GM13976 (cell line): ENCODE data around the gene SPTBN4.
A peak's percentile ranks its signal among the peaks of the same experiment; 100 is the strongest.

Experiments
- DNase-seq: peaks from one replicate; pipeline ENCODE4 v3.0.0; 2012; ENCODE audit warnings: low spot score
- in situ Hi-C: fragments of 300-500 bp; cut with MboI; formaldehyde crosslinking; loops from one replicate; pipeline ENCODE4 v1.12.0; 2022; ENCODE audit warnings: low sequenced_read_pairs, mixed read lengths, inconsistent platforms; ENCODE audit not compliant: unreplicated experiment
- TF ChIP-seq, protein P1 (sequence below): IDR thresholded peaks from 2 replicates; pipeline ENCODE4 v1.5.1; 2012; ENCODE audit warnings: borderline replicate concordance, mild to moderate bottlenecking; ENCODE audit not compliant: insufficient read depth; ENCODE audit errors: extremely low read depth, missing control alignments, control extremely low read depth

Gene SPTBN4

DNA sequence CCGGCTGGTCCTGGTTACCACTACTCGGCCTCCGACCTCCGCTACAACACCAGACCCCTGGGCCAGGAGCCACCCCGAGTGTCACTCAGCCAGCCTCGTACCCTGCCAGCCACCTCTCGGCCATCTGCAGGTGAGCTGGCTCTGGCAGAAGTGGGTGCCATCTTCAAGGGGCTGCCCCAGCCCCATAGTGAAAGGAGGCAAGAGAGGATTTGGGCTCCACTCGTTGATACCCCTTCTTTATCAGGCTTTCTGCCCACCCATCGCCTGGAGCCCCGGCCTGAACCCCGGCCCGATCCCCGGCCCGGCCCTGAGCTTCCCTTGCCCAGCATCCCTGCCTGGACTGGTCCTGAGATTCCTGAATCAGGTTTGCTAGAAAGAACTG, 141.4 kb downstream of the SPTBN4 start:
- in situ Hi-C loops: loop anchor here (25.0 kb wide), 1 partner anchor 296 kb away; no protein-coding TSS in a partner anchor
- TF ChIP-seq, protein P1, sequence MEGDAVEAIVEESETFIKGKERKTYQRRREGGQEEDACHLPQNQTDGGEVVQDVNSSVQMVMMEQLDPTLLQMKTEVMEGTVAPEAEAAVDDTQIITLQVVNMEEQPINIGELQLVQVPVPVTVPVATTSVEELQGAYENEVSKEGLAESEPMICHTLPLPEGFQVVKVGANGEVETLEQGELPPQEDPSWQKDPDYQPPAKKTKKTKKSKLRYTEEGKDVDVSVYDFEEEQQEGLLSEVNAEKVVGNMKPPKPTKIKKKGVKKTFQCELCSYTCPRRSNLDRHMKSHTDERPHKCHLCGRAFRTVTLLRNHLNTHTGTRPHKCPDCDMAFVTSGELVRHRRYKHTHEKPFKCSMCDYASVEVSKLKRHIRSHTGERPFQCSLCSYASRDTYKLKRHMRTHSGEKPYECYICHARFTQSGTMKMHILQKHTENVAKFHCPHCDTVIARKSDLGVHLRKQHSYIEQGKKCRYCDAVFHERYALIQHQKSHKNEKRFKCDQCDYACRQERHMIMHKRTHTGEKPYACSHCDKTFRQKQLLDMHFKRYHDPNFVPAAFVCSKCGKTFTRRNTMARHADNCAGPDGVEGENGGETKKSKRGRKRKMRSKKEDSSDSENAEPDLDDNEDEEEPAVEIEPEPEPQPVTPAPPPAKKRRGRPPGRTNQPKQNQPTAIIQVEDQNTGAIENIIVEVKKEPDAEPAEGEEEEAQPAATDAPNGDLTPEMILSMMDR: no peak
- DNase-seq: no peak

DNA sequence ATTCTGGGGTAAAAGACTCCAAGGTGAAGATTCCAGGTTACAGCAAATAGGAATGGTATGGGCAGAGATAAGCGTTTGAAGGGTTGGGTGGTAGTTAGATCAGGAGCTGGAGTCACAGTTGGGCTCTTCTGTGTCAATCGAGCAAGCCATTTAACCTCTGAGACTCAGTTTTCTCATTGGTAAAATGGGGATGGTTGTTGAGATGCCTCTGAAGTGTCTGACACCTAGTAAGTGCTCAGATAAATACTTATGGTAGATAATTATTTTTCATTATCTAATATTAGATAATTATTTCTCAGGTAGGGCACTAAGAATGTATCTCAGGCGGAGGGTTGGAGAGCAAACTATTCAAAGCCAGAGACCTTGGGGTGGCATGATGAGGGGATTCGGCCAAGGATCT, 142.2 kb downstream of the SPTBN4 start:
- in situ Hi-C loops: loop anchor here (25.0 kb wide), 1 partner anchor 297 kb away; no protein-coding TSS in a partner anchor
- no peak for DNase-seq
- TF ChIP-seq, protein P1: no peak

DNA sequence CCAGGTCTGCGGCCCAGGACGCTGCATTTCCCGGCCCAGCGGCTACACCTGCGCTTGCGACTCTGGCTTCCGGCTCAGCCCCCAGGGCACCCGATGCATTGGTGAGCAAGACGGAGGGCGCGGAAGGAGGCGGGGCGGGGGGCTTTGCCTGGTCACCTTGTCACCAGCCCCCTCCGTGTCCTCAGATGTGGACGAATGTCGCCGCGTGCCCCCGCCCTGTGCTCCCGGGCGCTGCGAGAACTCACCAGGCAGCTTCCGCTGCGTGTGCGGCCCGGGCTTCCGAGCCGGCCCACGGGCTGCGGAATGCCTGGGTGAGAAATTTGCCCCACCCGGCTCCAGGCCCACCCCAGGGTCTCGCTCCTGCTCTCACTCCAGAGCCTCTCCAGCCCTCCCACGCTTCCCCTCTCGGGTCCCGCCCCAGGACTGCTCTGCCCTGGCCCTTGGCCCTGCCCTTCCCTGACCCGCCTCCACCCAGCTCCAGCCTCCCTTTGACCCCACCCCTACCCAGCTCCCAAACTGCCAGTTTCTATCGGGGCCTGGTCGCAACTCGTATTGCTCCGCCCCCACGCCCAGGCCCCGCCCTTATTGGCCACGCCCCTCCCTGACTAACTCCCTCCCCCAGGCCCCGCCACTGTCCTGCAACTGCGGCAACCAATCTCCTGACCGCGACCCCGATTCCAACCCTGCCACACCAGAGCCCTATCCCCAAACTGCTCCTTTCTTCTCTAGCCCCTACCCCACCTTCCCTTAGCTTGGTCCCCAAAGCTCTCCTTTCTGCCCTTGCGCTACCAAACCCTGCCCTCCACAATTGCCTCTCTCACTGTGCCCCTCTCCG, 143.0 kb downstream of the SPTBN4 start:
- in situ Hi-C loops: loop anchor here (25.0 kb wide), 1 partner anchor 297 kb away; no protein-coding TSS in a partner anchor
- peak; percentile 96 for DNase-seq
- TF ChIP-seq, protein P1: no peak

DNA sequence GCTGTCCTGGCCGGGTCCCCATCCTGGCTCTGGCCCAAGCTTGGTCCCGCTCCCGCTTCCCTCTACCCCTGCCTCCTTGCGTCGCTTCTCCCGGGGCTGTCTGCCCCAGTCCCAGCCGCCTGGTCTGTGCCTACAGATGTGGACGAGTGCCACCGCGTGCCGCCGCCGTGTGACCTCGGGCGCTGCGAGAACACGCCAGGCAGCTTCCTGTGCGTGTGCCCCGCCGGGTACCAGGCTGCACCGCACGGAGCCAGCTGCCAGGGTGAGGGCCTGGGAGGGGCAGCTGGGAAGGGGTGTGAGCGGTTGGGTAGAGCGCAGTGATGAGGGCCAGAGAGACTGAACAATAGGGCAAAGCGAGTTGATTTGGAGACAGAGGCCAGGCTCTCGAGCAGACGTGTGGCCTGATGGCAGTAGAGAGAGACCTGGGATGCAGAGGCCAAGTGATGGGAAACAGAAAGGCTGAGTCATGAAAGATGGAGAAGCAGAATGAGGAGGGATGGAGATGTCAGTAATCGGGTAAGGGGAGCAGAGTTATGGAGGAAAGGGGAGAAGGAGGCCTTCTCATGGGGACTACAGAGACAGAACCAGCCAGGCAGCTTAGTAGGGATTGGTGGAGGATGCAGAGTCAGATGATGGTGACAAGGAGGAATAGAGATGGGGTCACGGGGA, 143.7 kb downstream of the SPTBN4 start:
- TF ChIP-seq, protein P1: no peak
- in situ Hi-C loops: loop anchor here (25.0 kb wide), 1 partner anchor 298 kb away; no protein-coding TSS in a partner anchor
- DNase-seq: no peak

DNA sequence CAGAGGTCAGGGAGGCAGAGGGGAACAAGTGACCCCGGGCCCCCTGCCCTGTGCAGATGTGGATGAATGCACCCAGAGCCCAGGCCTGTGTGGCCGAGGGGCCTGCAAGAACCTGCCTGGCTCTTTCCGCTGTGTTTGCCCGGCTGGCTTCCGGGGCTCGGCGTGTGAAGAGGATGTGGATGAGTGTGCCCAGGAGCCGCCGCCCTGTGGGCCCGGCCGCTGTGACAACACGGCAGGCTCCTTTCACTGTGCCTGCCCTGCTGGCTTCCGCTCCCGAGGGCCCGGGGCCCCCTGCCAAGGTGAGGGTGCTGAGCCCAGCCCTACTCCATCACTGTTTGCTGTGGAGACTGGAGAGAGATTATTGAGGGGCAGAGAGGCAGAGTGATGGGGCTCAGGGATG, 144.3 kb downstream of the SPTBN4 start:
- TF ChIP-seq, protein P1: no peak
- in situ Hi-C loops: loop anchor here (25.0 kb wide), 1 partner anchor 299 kb away; no protein-coding TSS in a partner anchor
- no peak for DNase-seq

DNA sequence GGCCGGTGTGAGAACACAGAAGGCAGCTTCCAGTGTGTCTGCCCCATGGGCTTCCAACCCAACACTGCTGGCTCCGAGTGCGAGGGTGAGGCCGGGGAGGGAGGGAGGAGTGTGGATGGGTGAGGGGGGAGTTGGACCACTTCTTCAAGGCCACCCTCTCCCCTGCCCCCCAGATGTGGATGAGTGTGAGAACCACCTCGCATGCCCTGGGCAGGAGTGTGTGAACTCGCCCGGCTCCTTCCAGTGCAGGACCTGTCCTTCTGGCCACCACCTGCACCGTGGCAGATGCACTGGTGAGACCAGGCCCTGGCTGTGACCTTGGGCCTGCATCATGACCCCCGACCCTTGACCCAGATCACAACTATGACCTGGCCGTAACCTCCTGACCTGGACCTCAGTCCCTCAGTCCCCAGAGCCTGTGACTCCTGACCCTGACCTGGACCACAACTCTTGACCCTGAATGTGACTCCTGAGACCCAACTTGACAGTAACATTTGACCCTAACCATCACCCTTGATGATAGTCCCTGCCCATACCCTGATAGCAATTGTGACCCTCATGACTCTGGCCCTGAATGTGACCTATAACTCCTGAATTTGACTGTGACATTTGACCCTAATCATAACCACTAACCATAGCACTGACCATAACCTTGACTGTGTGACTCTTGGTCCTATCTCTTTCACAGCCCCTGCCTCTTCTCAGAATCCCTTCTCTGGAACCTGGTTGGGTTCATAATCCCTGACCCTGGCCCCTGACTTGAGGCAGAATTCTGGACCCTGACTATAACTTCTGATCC, 145.3 kb downstream of the SPTBN4 start:
- DNase-seq: no peak
- TF ChIP-seq, protein P1: no peak
- in situ Hi-C loops: loop anchor here (25.0 kb wide), 1 partner anchor 300 kb away; no protein-coding TSS in a partner anchor
